ENCODE results near the gene WHRN. TPM values are rescaled to one million over a fixed set of nuclear protein-coding genes. Genes with fewer than 3 reads are reported as not detected.

The WHRN gene
- total and polyA plus RNA-seq, 2 of the 13 experiments (the other 11 are each of a cell fraction or from before 2014, with no cell fraction given), result 2.3 to 5.3 TPM

DNA sequence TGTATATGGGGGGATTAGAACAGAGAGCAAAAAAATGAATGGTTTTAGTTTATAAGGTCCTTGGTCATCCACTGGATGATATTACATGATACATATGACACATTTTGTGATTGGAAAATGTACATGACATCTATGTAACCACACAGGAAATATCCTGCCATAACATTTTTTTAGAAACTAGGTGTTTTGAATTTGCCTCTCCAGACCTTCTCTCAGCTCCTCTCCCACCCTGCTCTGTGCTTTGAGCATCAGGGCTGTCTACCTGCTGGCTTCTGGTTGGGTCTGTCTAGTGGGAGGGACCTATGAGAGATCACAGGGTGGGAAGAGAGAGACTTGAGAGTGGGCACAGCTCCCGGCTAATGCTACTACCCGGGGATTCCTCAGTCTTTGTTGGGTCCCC, 141.8 kb downstream of the WHRN start:
- no peak overlapping the region for H2AFZ ChIP-seq (ENCODE audit: low read length)
- H3K27me3 ChIP-seq (ENCODE audit: control insufficient read depth in 1 of 2, insufficient read depth in 2 of 2, low read length in 2 of 2), result no peaks in the 10 kb centered on the region
- H3K9me3 ChIP-seq (ENCODE audit: low read length), result no peaks in the 10 kb centered on the region
- no peak for ATAC-seq
- DNase-seq (ENCODE audit: low spot score), result no peak
- intact Hi-C loops (cut with micrococcal nuclease; ENCODE audit: unreplicated experiment), result no loop called here
- no peak for FAIRE-seq
- ChIA-PET CTCF (ENCODE audit: low intra/inter-chr PET ratio, low total read pairs) (no interaction called here), POLR2A (no interaction called here)
- 75% methylated on average over 2 of the region's 2 CpGs for WGBS (ENCODE audit: low lambda C conversion rate)
- H3K4me2 ChIP-seq (ENCODE audit: low read depth, low read length), result no peak overlapping the region
- no TSS peak for BruUV-seq (replicated peaks)
- no peaks in the 10 kb centered on the region for H3K79me2 ChIP-seq (ENCODE audit: insufficient read depth, low read length)
- H3K4me3 ChIP-seq (replicated peaks in 1 of 3; ENCODE audit: insufficient read depth in 1 of 3, low read depth in 2 of 3, low read length in 3 of 3), result no peak overlapping the region
- no peaks in the 10 kb centered on the region for H4K20me1 ChIP-seq (ENCODE audit: insufficient read depth, low read length)
- peaks cover 14% of the 10 kb centered on the region for H3K4me1 ChIP-seq (ENCODE audit: insufficient read depth, low read length)
- peaks cover 0 to 38% of the 10 kb centered on the region in 2 experiments; a peak in 3 of 5 replicates for H3K36me3 ChIP-seq (replicated peaks in 1 of 2; ENCODE audit: control insufficient read depth in 1 of 2, insufficient read depth in 2 of 2, low read length in 2 of 2)
- H3K27ac ChIP-seq (ENCODE audit: extremely low read length, insufficient read depth, low read length), result no peak overlapping the region
- in situ Hi-C loops (cut with HindIII; ENCODE audit: extremely low pct_ligation_motif_present, low pct_unique_long_range_greater_than_20kb), result no loop called here
- TF ChIP-seq NONO (IDR thresholded peaks at IDR 0.05) (no peak), NONO (CRISPR knock-in tag; conservative IDR thresholded peaks at IDR 0.05) (no peak), SSRP1 (CRISPR knock-in tag; IDR thresholded peaks at IDR 0.05) (no peak), ISL2 (CRISPR knock-in tag; IDR thresholded peaks at IDR 0.05) (no peak), RXRB (CRISPR knock-in tag; IDR thresholded peaks at IDR 0.05; ENCODE audit: borderline replicate concordance) (no peak), ZNF326 (CRISPR knock-in tag; IDR thresholded peaks at IDR 0.05; ENCODE audit: borderline replicate concordance) (no peak), HOXA9 (CRISPR knock-in tag; IDR thresholded peaks at IDR 0.05; ENCODE audit: borderline replicate concordance) (no peak), ZNF460 (CRISPR knock-in tag; IDR thresholded peaks at IDR 0.05; ENCODE audit: borderline replicate concordance) (no peak), ZNF235 (CRISPR knock-in tag; IDR thresholded peaks at IDR 0.05; ENCODE audit: borderline replicate concordance) (no peak), MEF2D (CRISPR knock-in tag; IDR thresholded peaks at IDR 0.05) (no peak), ZNF331 (CRISPR knock-in tag; IDR thresholded peaks at IDR 0.05) (no peak), ZNF34 (CRISPR knock-in tag; IDR thresholded peaks at IDR 0.05; ENCODE audit: borderline replicate concordance) (no peak), ZFP62 (CRISPR knock-in tag; IDR thresholded peaks at IDR 0.05) (no peak), ZNF407 (CRISPR knock-in tag; IDR thresholded peaks at IDR 0.05; ENCODE audit: not compliant biosample characterization) (no peak), XBP1 (CRISPR knock-in tag; IDR thresholded peaks at IDR 0.05) (no peak)
- TF ChIP-seq, protein P1, sequence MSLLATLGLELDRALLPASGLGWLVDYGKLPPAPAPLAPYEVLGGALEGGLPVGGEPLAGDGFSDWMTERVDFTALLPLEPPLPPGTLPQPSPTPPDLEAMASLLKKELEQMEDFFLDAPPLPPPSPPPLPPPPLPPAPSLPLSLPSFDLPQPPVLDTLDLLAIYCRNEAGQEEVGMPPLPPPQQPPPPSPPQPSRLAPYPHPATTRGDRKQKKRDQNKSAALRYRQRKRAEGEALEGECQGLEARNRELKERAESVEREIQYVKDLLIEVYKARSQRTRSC (CRISPR knock-in tag; IDR thresholded peaks at IDR 0.05; ENCODE audit: low read depth), result no peak
- H3K9ac ChIP-seq (ENCODE audit: insufficient read depth, low read depth, low read length), result no peak overlapping the region

All from HepG2 (cell line).